Gastrocnemius medialis (tissue), 4 donors: ENCODE measurements around the gene CDH23. TPM values are rescaled to one million over a fixed set of nuclear protein-coding genes. Genes with fewer than 3 reads are reported as not detected.

Experiments
- ATAC-seq, 2 donors: fragments of 150-250 bp; one replicate each; pipeline ENCODE4 v1.9.1; 2016
- DNase-seq, 2 donors: peaks; one replicate each; pipeline ENCODE4 v3.0.0-alpha.2; 2019
- H3K27ac ChIP-seq, 4 donors: fragments of 200-600 bp; sonication (generic); 1 replicate in 1 of 4; 2 replicates in 3 of 4; pipeline ENCODE4 v1.5.1; 2016 to 2018; ENCODE audit warnings: mild to moderate bottlenecking in 2 of 4, moderate library complexity in 1 of 4
- H3K27me3 ChIP-seq, 3 donors: fragments of 200-600 bp; sonication (generic) in 2 of 3; 1 replicate in 1 of 3; 2 replicates in 2 of 3; pipeline versions ENCODE4 v1.5.1 to v1.6.0; 2016 to 2019; ENCODE audit warnings: mild to moderate bottlenecking in 1 of 3, moderate library complexity in 1 of 3
- H3K36me3 ChIP-seq, 2 donors: fragments of 200-600 bp; sonication (generic) in 1 of 2; one replicate each; pipeline ENCODE4 v1.5.1; 2017 to 2018
- H3K4me1 ChIP-seq, 2 donors: fragments of 200-600 bp; sonication (generic) in 1 of 2; one replicate each; pipeline ENCODE4 v1.5.1; 2016 to 2017; ENCODE audit warnings: mild to moderate bottlenecking in 2 of 2
- H3K4me3 ChIP-seq, 4 donors: fragments of 200-600 bp; sonication (generic) in 3 of 4; 1 replicate in 1 of 4; 2 replicates in 3 of 4; pipeline ENCODE4 v1.5.1; 2016 to 2019; ENCODE audit warnings: mild to moderate bottlenecking in 2 of 4
- H3K9me3 ChIP-seq, 3 donors: fragments of 200-600 bp; sonication (generic) in 2 of 3; 1 replicate in 1 of 3; 2 replicates in 2 of 3; pipeline ENCODE4 v1.5.1; 2016 to 2019
- POLR2A ChIP-seq, 2 donors: fragments of 450-650 bp; IDR thresholded peaks; one replicate each; pipeline ENCODE4 v1.6.1; 2017; ENCODE audit warnings: antibody characterized with exemption in 2 of 2, mild to moderate bottlenecking in 2 of 2, moderate library complexity in 2 of 2
- in situ Hi-C, 4 donors: fragments of 200-750 bp; cut with MboI; loops; one replicate each; pipeline versions ENCODE4 v1.15.0 to v1.8.0; 2017; ENCODE audit warnings: low sequenced_read_pairs in 4 of 4
- intact Hi-C: fragments of 100-400 bp; cut with DNase I; formaldehyde crosslinking; loops from one replicate; pipeline ENCODE4 v1.15.1; 2023; ENCODE audit warnings: low total_unique reads
- total RNA-seq, 4 donors: library from RNA; depleted of rRNA; stranded (reverse); fragments of >200 nt; gene quantifications; one replicate each; pipeline versions ENCODE4 v1.1.0 to v1.2.3, GENCODE V29; 2016
- TF ChIP-seq, protein P1 (sequence below), 5 experiments: fragments of 450-650 bp in 3 of 5; fragments of 200-600 bp in 2 of 5; sonication (generic) in 2 of 5; IDR thresholded peaks in 4 of 5; conservative IDR thresholded peaks in 1 of 5; 1 replicate in 4 of 5; 2 replicates in 1 of 5; pipeline ENCODE4 v1.5.1; 2016 to 2019; ENCODE audit warnings: antibody characterized with exemption in 5 of 5, mild to moderate bottlenecking in 3 of 5, moderate library complexity in 3 of 5

The CDH23 gene
- total RNA-seq, 4 donors from 2014 or later, result 0.53 to 1.8 (median 1.2) TPM

DNA sequence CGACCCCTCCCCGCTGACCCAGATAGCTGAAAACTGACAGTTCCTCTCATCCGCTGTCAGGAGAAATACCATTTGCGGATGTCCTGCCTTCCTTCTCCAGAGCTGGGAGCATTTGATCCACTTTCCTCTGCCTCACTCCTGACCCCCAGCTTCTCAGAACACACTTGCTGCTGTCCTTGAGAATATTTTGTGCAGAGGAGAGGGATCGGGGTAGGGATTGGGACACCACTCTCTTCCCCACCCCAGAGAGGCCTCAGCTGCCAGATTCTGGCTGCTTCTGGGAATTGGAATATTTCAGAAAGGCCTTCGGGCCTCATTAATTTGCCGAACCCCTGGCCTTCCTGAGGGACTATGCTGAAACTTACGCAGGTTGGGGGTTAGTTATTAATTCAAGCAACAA is 225.9 kb downstream of the CDH23 start:
- Histone ChIP-seq H3K27ac (peak overlapping the region in 1 of 4 donors; percentile 27), H3K4me1 (peaks cover 11 to 22% of the 10 kb centered on the region in 2 donors), H3K27me3 (no peaks in the 10 kb centered on the region), H3K36me3 (no peaks in the 10 kb centered on the region), H3K4me3 (no peak overlapping the region), H3K9me3 (no peaks in the 10 kb centered on the region)
- DNase-seq (no peak), ATAC-seq (no peak)
- intact Hi-C loops, result no loop called here
- in situ Hi-C loops, result no loop called here
- TF ChIP-seq POLR2A (IDR thresholded peaks at IDR 0.05), result no peak
- TF ChIP-seq, protein P1, sequence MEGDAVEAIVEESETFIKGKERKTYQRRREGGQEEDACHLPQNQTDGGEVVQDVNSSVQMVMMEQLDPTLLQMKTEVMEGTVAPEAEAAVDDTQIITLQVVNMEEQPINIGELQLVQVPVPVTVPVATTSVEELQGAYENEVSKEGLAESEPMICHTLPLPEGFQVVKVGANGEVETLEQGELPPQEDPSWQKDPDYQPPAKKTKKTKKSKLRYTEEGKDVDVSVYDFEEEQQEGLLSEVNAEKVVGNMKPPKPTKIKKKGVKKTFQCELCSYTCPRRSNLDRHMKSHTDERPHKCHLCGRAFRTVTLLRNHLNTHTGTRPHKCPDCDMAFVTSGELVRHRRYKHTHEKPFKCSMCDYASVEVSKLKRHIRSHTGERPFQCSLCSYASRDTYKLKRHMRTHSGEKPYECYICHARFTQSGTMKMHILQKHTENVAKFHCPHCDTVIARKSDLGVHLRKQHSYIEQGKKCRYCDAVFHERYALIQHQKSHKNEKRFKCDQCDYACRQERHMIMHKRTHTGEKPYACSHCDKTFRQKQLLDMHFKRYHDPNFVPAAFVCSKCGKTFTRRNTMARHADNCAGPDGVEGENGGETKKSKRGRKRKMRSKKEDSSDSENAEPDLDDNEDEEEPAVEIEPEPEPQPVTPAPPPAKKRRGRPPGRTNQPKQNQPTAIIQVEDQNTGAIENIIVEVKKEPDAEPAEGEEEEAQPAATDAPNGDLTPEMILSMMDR (IDR thresholded peaks at IDR 0.05 in 4 of 5, conservative IDR thresholded peaks at IDR 0.05 in 1 of 5), result no peak

DNA sequence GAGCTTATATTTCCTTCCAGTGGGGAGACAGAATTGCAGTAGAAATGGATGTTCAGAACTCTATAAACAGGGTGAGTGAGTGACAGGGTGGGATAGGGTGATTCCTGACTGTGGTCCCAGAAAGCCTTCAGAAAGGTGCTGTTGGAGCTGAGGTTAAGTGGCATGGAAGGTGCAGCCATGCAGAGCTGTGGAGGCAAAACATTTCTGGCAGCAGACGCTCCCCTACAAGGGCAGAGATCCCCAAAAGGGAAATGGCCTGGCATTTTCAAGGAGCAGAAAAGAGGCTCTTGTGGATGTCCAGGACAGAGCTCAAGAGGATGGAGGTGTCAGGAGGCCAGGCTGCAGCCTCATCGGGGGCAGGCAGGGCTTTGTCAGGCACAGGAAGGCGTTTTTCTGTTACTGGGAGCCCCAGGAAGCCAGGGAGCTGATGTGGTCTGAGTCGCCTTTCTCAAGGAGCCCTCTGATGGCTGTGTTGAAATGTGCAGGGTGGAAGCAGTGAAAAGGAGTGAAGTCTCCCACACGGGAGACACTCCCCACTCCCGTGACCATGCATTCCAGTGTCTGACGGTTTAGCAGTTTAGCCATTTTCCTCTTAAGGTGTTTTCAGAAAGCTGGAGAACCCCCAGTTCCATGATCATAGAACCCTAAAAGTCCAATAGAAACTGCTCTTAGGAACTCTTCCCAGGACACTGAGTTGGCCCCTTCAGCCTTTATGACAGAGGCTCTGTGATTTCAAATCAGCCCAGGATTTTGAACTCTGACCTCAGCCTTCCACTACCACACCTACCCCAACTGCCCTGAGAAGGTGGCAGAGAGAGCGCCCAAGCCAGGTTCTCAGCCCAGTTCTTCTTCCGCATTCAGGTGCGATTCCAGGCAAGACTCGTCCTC is 226.6 kb downstream of the CDH23 start:
- H3K27me3 ChIP-seq, result no peaks in the 10 kb centered on the region
- no peak overlapping the region for H3K4me3 ChIP-seq
- ATAC-seq (no peak), DNase-seq (no peak)
- no peaks in the 10 kb centered on the region for H3K36me3 ChIP-seq
- no peaks in the 10 kb centered on the region for H3K9me3 ChIP-seq
- TF ChIP-seq POLR2A (IDR thresholded peaks at IDR 0.05), result no peak
- TF ChIP-seq, protein P1 (IDR thresholded peaks at IDR 0.05 in 4 of 5, conservative IDR thresholded peaks at IDR 0.05 in 1 of 5), result no peak
- H3K27ac ChIP-seq, result no peak overlapping the region
- H3K4me1 ChIP-seq, result peaks cover 11 to 22% of the 10 kb centered on the region in 2 donors
- intact Hi-C loops (no loop called here), in situ Hi-C loops (no loop called here)

DNA sequence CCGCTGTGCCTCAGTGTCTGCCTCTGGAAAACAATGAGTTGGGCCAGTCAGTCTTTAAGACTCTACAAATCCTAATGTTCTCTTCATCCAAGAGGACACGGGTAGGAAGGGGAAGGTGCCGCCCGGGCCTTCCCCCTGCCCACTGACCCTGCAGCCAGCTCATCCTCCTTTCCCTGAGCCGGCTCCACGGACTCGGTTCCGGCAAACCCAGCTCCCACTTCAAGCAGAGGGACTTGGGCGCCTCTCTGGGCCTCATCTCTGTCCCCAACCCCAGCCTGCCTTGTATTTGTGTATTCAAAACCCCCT is 227.2 kb downstream of the CDH23 start:
- H3K27me3 ChIP-seq, result no peaks in the 10 kb centered on the region
- H3K4me3 ChIP-seq, result no peak overlapping the region
- no peak for TF ChIP-seq POLR2A (IDR thresholded peaks at IDR 0.05)
- TF ChIP-seq, protein P1 (IDR thresholded peaks at IDR 0.05 in 4 of 5, conservative IDR thresholded peaks at IDR 0.05 in 1 of 5), result no peak
- DNase-seq (no peak), ATAC-seq (no peak)
- intact Hi-C loops, result no loop called here
- peaks cover 11 to 22% of the 10 kb centered on the region in 2 donors for H3K4me1 ChIP-seq
- no peaks in the 10 kb centered on the region for H3K9me3 ChIP-seq
- no peak overlapping the region for H3K27ac ChIP-seq
- H3K36me3 ChIP-seq, result no peaks in the 10 kb centered on the region
- in situ Hi-C loops, result no loop called here

DNA sequence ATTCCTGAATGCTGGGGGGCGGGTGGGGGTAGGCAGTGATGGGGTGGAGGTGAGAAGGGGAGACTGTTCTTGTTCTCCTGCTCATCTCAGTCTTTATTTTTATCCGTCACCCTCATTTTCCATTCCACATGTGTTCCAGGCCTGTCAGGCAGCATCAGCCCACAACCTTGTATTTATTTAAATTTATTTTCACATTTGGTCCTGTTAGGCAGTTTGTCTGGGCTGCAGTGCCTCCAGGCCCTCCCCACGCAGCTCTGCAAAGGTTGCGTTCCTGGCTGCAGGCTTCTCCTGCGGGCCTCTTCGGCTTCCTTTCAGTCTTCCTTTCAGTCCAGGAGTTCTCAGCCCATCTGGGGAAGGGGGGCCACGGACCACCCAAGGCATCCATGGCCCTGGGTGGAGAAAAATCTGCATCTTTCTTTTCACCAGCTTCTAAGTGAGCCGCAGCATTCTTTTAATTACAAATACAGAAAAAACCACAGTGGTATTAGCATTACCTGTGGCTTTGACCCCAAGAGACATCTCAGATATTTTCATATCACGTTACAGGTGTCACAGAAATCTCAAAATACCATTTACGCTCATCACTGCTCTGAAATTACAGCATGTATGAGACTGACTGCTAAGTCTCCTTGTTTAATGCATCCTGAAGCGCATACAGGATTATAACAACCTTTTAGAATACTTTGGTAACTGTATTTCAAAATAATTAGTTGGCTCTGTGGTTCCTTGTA is 228.9 kb downstream of the CDH23 start:
- ATAC-seq, result no peak
- no peak for TF ChIP-seq POLR2A (IDR thresholded peaks at IDR 0.05)
- TF ChIP-seq, protein P1 (IDR thresholded peaks at IDR 0.05 in 4 of 5, conservative IDR thresholded peaks at IDR 0.05 in 1 of 5), result no peak
- DNase-seq, result no peak
- intact Hi-C loops (no loop called here), in situ Hi-C loops (no loop called here)
- H3K9me3 ChIP-seq, result no peaks in the 10 kb centered on the region
- no peaks in the 10 kb centered on the region for H3K36me3 ChIP-seq
- no peak overlapping the region for H3K4me3 ChIP-seq
- no peak overlapping the region for H3K27ac ChIP-seq
- H3K27me3 ChIP-seq, result no peaks in the 10 kb centered on the region
- peaks cover 11 to 22% of the 10 kb centered on the region in 2 donors for H3K4me1 ChIP-seq
